Hippocampal formation (tissue), 2 donors: ENCODE data around the gene GPR45.

ENCODE experiments used
- DNase-seq, 2 donors: peaks; one replicate each; lab custom pipeline; 2025; lab: John Stamatoyannopoulos, UW

GPR45 gene

DNA sequence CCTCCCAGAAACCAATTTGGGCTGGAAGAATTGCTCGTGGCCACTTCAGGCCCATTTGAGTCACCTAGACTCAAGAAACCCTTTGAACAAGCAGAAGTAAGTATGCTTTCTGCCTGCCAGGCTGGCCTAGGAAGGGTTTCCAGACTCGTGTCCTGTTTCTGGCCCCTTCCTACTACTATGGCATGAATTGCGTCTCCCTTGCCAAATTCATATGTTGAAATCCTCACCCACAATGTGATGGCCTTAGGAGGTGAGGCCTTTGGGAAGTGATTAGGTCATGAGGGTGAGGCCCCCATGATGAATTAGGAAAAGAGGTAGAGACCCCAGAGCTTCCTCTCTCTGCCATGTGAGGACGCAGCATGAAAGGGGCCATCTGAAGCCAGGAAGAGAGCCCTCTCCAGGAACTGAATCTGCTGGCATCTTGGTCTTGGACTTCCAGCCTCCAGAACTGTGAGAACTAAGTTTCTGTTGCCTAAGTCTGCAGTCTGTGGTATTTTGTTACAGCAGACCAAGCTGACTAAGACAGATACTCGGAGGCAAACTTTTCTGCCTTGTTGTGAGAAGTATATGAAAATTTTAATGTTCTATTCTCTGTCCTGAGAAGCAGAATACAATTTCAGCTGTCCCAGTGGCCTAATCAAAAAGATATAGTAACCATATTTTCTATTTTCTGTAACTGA, 13.1 kb downstream of the GPR45 start:
- no peak for DNase-seq

DNA sequence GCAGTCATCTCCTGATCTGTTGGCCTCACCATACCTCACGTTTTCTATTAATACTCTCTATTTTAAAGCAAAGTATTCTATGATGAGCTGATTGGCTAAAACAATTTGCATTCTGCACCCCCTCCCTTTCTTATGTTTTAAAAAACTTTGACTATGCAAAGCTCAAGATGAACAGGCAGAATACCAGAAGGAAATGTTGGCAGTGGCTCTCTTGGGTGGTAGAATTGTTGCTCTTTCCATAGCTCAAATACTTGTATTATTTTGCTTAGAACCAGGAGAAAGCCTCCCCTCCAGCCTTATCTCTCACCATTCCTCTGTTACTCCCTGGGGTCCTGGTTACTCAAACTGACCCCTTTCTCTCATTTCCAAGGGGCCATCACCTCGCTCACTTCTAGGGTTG, 14.4 kb downstream of the GPR45 start:
- DNase-seq, result no peak

DNA sequence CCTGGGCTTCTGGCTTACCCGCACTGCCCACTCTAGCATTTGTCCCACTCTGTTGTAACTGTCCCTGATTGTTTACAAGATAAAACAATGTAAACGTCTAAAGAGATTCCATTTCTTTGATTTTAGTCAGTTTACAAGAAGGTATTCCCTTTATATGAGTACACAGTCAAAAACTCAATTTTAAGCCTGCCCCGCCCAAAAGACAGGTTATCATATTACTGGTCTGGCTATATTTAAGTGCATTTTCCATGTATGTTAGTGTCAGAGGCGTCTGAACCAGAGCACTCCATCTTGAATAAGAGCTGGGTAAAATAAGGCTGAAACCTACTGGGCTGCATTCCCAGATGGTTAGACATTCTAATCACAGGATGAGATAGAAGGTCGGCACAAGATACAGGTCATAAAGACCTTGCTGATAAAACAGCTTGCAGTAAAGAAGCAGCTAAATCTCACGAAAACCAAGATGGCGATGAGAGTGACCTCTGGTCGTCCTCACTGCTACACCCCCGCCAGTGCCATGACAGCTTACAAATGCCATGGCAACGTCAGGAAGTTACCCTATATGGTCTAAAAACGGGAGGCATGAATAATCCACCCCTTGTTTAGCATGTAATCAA, 15.0 kb downstream of the GPR45 start:
- no peak for DNase-seq

DNA sequence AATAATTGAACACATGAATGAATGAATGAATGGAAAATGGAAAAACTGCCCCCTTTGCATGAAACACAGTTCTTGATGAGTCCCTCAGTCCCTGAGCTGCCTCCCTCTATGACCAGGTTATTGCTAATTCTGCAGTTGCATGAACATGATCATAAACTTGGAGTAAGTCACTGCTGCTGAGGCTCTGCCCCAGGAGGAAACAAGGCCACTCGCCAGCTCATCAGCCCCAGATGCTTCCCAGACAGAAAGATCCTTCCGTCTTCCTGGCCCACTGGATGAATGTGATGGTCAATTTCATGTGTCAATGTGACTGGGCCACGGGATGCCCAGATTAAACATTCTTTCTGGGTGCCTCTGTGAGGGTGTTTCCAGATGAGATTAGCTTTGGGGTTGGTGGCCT, 16.4 kb downstream of the GPR45 start:
- DNase-seq, result no peak

DNA sequence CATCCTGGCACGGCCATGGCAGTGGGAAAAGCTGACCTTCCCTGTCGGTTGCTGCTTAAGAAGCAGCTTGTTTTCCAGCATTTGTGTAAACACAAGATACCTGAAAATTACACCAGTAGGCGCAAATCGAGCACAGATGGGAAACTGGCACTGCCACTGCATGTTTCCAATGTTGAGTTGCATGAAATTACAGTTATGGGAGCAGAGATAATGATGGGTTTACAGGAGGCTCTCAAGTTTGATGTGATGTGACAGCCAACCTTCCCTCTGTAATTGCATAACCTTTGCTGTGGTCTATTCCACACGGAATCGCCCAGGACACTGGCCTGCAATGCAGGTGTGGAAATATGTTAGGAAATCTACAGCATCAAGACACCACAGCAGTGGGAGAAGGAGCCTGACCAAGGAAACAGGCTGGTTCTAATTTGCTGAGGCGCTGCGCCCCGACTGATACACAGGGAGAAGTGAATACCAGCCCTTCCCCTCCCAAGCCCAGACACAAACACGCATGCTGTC, 17.4 kb downstream of the GPR45 start:
- no peak for DNase-seq

DNA sequence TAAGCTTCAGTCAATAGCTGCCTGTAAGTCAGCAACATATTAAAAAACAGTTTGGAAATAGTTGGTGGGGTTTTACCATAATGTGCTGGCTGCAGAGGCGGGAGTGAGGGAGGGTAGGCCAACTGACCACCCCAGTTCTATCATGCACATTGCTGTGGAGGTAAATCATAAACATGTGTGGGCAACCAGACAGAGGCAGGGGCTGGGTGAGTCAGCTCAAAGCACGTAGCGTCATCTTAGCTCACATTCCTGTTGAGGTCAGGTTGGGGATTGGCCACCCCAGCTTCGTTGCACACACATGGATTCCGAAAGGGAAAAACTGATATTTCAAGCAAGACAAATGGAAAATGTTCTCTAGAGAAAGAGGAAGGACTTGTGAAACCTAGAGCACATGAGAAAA, 19.5 kb downstream of the GPR45 start:
- DNase-seq, result no peak

DNA sequence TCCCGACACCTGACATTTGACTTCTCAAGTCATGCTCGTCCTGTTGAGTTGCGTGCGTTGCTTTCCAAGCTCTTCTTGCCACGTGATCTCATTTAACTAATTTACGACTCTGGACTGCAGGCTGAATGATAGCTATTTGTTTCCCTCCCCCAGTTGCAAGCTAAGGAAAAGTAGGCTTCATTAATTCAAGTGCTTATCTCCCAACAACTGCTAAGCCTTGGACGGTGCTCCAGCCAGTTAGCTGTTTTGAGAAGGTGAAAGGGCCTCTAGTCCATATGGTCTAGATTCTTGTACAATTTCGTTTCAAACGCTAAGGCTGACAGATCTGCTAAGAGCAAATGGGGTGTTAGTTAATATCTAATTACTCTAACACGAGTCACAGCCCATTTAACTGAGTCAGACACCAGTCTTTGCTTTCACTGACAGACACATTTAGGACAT, 21.1 kb downstream of the GPR45 start:
- DNase-seq, result no peak

DNA sequence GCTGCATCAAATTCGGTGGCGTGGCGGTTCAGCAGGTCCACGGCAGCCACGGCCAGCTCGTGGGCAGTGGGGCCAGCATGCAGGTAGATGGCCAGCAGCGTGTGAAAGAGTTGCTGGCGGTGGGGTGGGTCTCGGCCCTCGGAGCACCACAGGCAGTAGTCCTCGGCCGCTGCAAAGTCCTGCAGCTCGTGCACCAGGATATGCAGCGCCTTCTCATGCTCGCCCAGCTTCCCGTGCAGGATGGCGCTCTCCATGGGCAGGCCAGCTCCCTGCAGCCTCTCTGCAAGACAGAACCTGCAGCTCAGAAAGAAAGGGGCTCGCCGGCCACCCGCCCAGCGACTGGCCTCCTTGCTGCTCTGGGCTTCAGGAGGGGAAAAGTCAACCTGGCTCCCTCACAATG, 27.9 kb downstream of the GPR45 start:
- no peak for DNase-seq

DNA sequence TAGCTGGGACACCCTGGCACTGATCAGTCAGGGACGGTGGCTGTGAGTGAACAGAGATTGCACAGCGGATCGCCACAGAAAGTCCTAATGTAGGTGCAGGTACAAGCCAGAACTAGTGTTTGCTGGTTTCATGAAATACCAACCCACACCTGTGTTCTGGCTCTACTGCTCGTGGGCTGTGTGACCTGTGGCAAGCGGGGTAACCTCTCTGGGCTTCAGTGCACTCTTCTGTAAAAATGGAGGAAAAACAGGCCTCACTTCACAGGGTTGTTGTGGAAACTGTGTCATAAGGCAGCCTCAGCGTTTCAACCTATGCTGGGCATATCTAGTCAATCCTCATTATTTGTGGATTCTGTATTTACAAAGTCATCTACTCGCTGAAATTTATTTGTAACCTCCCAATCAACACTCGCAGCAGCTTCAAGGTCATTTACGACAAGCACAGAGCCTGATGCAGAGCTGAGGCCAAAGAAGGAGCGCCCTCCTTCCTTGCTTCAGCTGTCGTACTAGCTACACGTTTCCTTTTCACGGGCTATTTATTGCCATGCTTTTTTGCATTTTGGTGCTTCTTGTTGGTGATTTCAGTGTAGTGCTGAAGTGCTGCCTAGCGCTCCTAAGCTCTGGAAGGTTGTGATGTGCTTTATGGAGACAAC, 30.0 kb downstream of the GPR45 start:
- DNase-seq, result no peak

DNA sequence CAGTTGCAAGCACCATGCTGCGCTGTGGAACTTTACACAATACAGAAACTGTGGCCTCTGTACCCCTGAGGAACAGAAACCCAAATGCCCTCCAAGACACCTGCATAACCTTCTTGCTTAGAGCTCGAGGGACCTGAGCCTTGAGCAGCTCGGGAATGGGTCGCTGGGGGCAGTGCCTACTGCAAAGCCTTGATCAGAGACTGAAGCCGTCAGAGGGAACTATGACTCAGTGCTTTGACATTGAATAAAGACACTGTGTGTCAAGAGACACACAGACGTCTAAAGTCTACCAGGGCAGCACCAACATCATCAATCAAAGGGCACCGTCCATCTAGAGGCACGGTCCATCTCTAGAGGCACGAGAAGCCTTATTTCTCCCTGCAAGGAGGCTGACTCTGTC, 30.6 kb downstream of the GPR45 start:
- DNase-seq, result no peak

DNA sequence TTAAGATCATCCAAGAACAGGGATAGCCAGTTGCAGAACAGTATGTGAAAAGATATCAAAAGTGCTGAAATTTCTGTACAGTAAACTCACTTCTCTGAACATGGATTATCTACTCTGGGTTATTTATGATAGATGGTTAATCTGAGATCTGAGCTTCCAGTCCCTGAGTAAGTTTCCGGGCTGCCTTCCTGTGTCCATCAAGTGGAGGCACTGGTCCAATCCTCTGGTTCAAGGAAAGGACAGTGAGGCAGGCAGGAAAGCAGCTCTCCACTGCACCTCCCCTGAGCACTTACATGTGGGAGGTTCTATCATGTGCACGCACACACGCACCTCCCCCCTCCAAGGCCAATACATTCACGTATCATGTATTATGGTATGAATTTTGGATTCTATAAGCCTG, 32.5 kb downstream of the GPR45 start:
- no peak for DNase-seq

DNA sequence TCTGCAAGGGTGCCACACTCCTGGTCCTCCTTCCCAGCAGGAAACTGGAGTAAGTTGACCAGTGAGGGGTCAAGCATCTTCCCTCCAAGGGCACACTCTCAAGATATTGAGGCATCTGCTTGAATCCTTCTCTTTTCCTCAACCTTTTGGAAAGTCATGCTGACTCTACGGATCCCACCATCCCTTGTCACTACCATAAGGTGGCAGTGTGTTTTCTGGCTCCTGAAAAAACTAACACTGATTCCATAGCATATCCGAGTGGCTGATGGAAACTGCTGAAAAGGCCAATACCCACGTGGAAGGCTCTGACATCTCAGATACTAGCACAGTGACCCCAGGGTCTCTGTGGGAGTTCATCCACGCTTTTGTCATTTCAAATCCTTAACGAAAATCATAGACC, 37.1 kb downstream of the GPR45 start:
- no peak for DNase-seq

DNA sequence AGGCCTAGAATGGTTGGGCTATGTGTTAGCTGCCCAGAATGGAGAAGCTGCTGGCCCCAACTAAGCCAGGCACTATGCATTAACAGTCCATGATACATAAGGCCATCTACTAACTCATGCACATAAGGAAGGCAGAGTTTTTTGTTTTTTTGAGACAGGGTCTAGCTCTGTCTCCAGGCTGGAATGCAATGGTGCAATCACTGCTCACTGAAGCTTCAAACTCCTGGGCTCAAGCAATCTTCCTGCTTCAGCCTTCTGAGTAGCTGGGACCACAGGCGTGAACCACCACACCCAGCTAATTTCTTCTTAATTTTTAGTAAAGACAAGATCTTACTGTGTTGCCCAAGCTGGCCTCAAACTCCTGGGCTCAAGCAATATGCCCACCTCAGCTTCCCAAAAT, 37.6 kb downstream of the GPR45 start:
- no peak for DNase-seq

DNA sequence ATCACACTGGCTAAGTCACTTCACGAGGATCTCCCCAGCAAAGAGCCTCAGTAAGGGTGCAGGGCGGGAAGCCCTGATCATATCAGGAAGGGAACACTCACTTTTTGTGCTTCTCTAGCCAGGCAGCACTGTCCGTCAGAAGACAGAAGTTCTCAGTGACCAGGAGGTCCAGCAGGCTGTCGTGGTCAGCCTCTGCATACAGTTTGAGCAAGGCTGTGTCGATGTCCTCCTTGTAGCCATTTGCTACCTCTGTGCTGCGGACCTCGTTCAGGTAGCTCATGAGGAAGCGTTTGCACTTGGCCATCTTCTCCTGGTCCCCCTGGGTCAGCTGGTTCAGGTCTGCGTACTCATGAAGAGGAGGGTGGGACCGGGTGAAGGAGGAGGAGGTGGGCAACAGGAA, 38.7 kb downstream of the GPR45 start:
- DNase-seq, result no peak

DNA sequence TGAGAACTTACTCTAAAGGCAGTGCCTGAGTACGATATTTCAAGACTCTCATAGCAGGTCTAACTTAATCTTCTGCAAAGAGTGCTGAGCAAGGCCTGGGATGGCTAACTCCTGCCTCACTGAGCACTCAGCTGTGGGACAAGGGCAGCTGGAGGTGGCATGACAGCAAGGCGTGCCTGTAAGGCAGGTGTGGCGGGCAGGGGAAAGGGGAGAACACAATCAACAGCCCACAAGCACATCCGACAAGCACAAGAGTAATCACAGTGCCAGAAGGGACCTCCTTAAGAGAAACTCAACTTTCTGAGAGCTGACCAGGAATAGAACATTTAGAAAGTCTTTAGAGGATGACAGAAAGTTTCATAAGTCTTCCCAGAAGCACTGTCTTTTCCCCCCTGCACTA, 42.0 kb downstream of the GPR45 start:
- no peak for DNase-seq

DNA sequence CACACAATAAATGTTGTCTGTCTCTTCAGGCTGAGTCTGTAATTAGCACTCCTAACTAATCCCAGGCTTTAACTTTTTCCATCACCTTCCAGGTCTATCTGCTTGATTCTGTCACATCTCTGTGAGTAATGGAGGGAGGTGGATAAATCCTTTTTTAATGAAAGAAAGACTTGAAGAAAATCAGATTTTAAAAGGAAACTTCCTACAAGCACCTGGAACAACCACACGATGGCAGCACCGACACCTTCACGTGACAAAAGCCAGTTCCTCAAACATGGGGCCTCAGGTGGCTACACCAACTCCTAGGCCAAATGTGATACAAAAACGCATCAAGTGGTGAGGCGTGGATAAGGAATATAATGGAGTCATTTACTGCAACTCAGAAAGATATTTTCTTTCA, 46.1 kb downstream of the GPR45 start:
- no peak for DNase-seq

DNA sequence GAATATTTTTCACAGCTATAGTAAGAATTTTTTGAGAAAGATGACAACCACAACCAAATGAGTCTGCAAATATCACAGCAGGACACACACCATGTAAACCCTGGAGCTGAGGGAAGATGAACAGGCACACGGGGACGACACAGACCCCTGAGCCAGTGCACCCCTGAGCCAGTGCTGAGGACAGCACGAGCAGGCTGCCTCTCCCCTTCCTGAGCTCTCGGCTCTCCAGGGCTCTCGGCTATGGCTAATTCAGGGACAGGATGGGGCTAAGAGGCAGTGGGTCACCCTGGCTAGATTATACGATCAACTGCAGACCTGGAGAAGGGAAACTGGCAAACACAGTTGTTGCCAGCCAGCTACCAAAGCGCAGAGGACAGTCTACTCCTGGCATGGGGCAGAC, 46.6 kb downstream of the GPR45 start:
- DNase-seq, result no peak

DNA sequence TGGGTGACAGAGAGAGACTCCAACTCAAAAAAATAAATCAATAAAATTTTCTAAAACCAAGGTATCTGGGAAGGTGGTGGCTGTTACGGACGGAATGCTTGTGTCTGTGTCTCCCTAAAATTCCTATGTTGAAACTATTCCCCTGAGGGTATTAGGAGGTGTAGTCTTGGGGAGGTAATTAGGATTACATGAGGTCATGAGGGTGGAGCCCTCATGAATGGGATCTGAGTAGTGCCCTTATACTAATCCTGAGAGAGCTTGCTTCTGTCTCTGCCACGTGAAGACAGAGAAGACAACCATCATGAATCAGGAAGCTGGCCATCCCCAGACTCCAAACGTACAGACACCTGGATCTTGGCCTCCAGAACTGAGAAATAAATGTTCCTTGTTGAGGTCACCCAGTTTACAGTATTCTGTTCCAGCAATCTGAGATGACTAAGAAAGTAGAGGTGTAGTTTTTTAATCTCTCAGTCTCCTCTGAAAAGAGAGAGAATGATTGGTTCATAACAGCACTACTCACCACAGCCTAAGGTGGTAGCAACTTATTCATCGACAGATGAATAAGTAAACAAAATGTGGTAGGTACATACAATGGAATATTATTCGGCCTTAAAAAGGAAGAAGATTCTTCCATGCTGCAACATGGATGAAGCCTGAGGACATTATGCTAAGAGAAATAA, 49.6 kb downstream of the GPR45 start:
- no peak for DNase-seq

DNA sequence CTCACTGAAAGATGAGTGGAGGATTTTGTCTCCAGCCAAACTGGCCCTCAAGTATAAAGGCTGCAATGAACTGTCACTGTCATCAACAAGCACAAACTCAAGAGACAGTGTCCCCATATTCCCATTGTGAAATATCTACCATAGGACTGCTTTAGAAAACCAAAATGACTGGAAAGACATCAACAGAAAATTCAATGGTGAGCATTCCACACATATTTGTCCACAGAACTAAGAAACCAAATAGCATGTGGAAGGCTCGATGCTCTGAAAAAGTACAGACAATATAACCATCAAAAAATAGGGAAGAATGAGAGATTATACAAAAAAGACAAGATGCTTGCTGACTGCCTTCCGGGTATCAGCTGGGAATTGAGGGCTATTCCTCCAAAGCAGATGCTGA, 50.4 kb downstream of the GPR45 start:
- DNase-seq, result no peak
